Keratinocyte (primary cell): ENCODE results near the gene MIR17HG. TPM values are rescaled to one million over a fixed set of nuclear protein-coding genes. Genes with fewer than 3 reads are reported as not detected.
A peak's percentile ranks its signal among the peaks of the same experiment; 100 is the strongest.

Experiments
- DNase-seq: peaks from one replicate; pipeline ENCODE4 v3.0.0-alpha.2; 2011; ENCODE audit warnings: low read depth, missing footprints, low spot score
- FAIRE-seq: peaks from 2 replicates; lab custom pipeline; 2011; peaks lifted over from hg19 to GRCh38; lab: Jason Lieb, UNC
- H2AFZ ChIP-seq: 2 replicates; pipeline ENCODE4 v1.6.0; 2012; ENCODE audit warnings: low read length, control low read depth, inconsistent platforms; ENCODE audit not compliant: control insufficient read depth
- H3K27ac ChIP-seq: 2 replicates; pipeline ENCODE4 v1.5.1; 2011; ENCODE audit warnings: low read length; ENCODE audit not compliant: control insufficient read depth, insufficient read depth
- H3K27me3 ChIP-seq: 3 replicates; pipeline ENCODE4 v1.6.0; 2011; ENCODE audit warnings: low read length; ENCODE audit not compliant: control insufficient read depth, insufficient read depth; ENCODE audit errors: extremely low read depth
- H3K36me3 ChIP-seq, 2 experiments: 2 replicates in 1 of 2; 3 replicates in 1 of 2; pipeline ENCODE4 v1.5.1; 2011; ENCODE audit warnings: low read length in 2 of 2, mild to moderate bottlenecking in 1 of 2; ENCODE audit not compliant: control insufficient read depth in 2 of 2, insufficient read depth in 2 of 2; ENCODE audit errors: extremely low read depth in 1 of 2
- H3K4me1 ChIP-seq: 3 replicates; pipeline ENCODE4 v1.5.1; 2011; ENCODE audit warnings: low read length; ENCODE audit not compliant: control insufficient read depth, insufficient read depth; ENCODE audit errors: extremely low read depth
- H3K4me2 ChIP-seq: 3 replicates; pipeline ENCODE4 v1.6.0; 2011; ENCODE audit warnings: low read depth, low read length; ENCODE audit not compliant: control insufficient read depth, insufficient read depth; ENCODE audit errors: extremely low read depth
- H3K4me3 ChIP-seq, 3 experiments: fragments of 200-600 bp in 1 of 3; sonication (generic) in 1 of 3; 2 replicates in 2 of 3; 3 replicates in 1 of 3; pipeline ENCODE4 v1.5.1; 2011 to 2016; ENCODE audit warnings: low read length in 3 of 3, mild to moderate bottlenecking in 3 of 3, control low read depth in 2 of 3, inconsistent platforms in 1 of 3, low read depth in 1 of 3, mixed read lengths in 1 of 3, mixed run types in 1 of 3, moderate library complexity in 1 of 3; ENCODE audit not compliant: control insufficient read depth in 2 of 3, insufficient read depth in 2 of 3; ENCODE audit errors: extremely low read depth in 1 of 3
- H3K79me2 ChIP-seq: 2 replicates; pipeline ENCODE4 v1.6.0; 2012; ENCODE audit warnings: low read length; ENCODE audit not compliant: control insufficient read depth, insufficient read depth
- H3K9ac ChIP-seq: 3 replicates; pipeline ENCODE4 v1.6.0; 2011; ENCODE audit warnings: low read length; ENCODE audit not compliant: control insufficient read depth, insufficient read depth; ENCODE audit errors: extremely low read depth
- H3K9me1 ChIP-seq: 3 replicates; pipeline ENCODE4 v1.6.0; 2011; ENCODE audit warnings: low read length; ENCODE audit not compliant: control insufficient read depth, insufficient read depth; ENCODE audit errors: extremely low read depth
- H3K9me3 ChIP-seq: 2 replicates; pipeline ENCODE4 v1.5.1; 2012; ENCODE audit warnings: low read depth, low read length; ENCODE audit not compliant: control insufficient read depth
- H4K20me1 ChIP-seq: 3 replicates; pipeline ENCODE4 v1.6.0; 2011; ENCODE audit warnings: low read length; ENCODE audit not compliant: control insufficient read depth, insufficient read depth; ENCODE audit errors: extremely low read depth
- CTCF ChIP-seq, 3 experiments: IDR thresholded peaks in 1 of 3; conservative IDR thresholded peaks in 1 of 3; optimal IDR thresholded peaks in 1 of 3; 2 replicates in 2 of 3; 3 replicates in 1 of 3; pipeline versions ENCODE3 to v1.5.1; 2011; ENCODE audit warnings: low read length in 3 of 3, mild to moderate bottlenecking in 3 of 3, moderate library complexity in 2 of 3, control low read depth in 1 of 3, inconsistent platforms in 1 of 3; ENCODE audit not compliant: insufficient read depth in 2 of 3; ENCODE audit errors: extremely low read depth in 1 of 3
- EZH2 ChIP-seq: IDR thresholded peaks from one replicate; pipeline ENCODE4 v1.6.1; 2012; ENCODE audit warnings: inconsistent platforms, mild to moderate bottlenecking, low read length, moderate library complexity
- dilution Hi-C: fragments of 300-500 bp; cut with MboI; formaldehyde crosslinking; loops from one replicate; pipeline ENCODE4 v1.7.0; 2020; ENCODE audit warnings: low sequenced_read_pairs; ENCODE audit not compliant: extremely low pct_ligation_motif_present
- polyA plus RNA-seq, 5 experiments: library from polyadenylated mRNA; depleted of rRNA in 3 of 5; stranded (reverse) in 3 of 5; stranded (forward) in 1 of 5; unstranded in 1 of 5; fragments of >200 nt; gene quantifications; 1 replicate in 1 of 5; 2 replicates in 3 of 5; 3 replicates in 1 of 5; pipeline versions ENCODE4 v1.2.1 to v1.2.3, GENCODE V29; 2011 to 2012; ENCODE audit warnings: missing spikeins in 2 of 5, low read depth in 1 of 5, low replicate concordance in 1 of 5

MIR17HG gene
- polyA plus RNA-seq, 1 donor (not counting 4 experiments of a cell fraction or from before 2014, with no cell fraction given): 2.9 TPM

DNA sequence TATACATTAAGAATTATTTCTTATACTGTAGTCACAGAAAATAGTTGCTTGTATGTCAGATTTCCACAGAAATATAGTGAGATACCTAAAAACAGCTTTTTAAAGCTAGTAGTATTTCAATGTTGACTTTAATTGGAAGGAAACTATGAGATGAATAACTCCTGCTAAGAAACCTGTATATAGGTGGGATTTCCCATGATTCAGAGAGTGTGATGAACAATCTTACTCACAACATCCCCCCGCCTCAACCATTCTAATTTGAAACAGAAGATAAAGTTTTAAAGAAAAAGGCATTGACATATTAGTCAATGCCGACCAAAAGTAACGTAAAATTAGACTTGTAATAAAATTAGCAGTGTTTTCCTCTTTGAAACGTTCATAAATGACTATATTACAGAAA is 1.4 kb upstream of the MIR17HG start:
- FAIRE-seq: no peak
- Histone ChIP-seq H4K20me1 (peaks cover 7% of the 10 kb centered on the region), H3K4me1 (peaks cover 19% of the 10 kb centered on the region), H3K79me2 (peaks cover 23% of the 10 kb centered on the region), H3K9me3 (no peaks in the 10 kb centered on the region), H2AFZ (no peak overlapping the region), H3K27ac (no peak overlapping the region), H3K4me3 (no peak overlapping the region), H3K9me1 (no peaks in the 10 kb centered on the region), H3K36me3 (peaks cover 6 to 17% of the 10 kb centered on the region in 2 experiments), H3K27me3 (no peaks in the 10 kb centered on the region), H3K4me2 (no peak overlapping the region), H3K9ac (no peak overlapping the region)
- dilution Hi-C loops: no loop called here
- TF ChIP-seq CTCF (optimal IDR thresholded peaks at IDR 0.05 in 1 of 3, IDR thresholded peaks at IDR 0.05 in 1 of 3, conservative IDR thresholded peaks at IDR 0.05 in 1 of 3; ENCODE audit: extremely low read depth in 1 of 3, insufficient read depth in 2 of 3, low read length in 3 of 3): no peak
- TF ChIP-seq EZH2: no peak
- DNase-seq: no peak

DNA sequence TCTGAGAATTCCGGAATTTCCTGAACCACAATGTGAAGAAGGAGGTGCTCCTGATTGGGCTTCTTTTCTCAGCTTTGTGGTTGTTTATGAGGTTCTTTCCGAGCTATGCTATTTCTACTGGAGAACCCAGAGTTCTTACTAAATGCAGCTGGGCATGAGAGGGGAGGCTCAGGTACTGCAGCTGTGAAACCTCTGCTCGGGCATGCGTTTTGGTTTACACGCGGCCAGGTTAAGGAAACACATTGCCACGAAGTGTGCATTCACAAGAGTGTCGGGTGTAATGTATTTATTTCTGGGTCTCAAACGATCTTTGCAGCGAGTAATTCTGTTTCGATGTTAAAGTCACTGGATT is 661 bp upstream of the MIR17HG start:
- DNase-seq (no peak), FAIRE-seq (no peak)
- peak overlapping the region; percentile 58 for H2AFZ ChIP-seq
- H4K20me1 ChIP-seq: peaks cover 8% of the 10 kb centered on the region
- peak overlapping the region; percentile 99 for H3K4me2 ChIP-seq
- H3K4me3 ChIP-seq: peak overlapping the region; percentile 55 to 80 (median 71)
- peak overlapping the region; percentile 49 for H3K27ac ChIP-seq
- TF ChIP-seq EZH2 (no peak), CTCF (optimal IDR thresholded peaks at IDR 0.05 in 1 of 3, IDR thresholded peaks at IDR 0.05 in 1 of 3, conservative IDR thresholded peaks at IDR 0.05 in 1 of 3; ENCODE audit: extremely low read depth in 1 of 3, insufficient read depth in 2 of 3, low read length in 3 of 3) (no peak)
- H3K36me3 ChIP-seq: peaks cover 6 to 24% of the 10 kb centered on the region in 2 experiments
- H3K9me3 ChIP-seq: no peaks in the 10 kb centered on the region
- peaks cover 21% of the 10 kb centered on the region for H3K4me1 ChIP-seq
- no peaks in the 10 kb centered on the region for H3K27me3 ChIP-seq
- H3K79me2 ChIP-seq: peaks cover 30% of the 10 kb centered on the region
- no peaks in the 10 kb centered on the region for H3K9me1 ChIP-seq
- peak overlapping the region; percentile 90 for H3K9ac ChIP-seq
- dilution Hi-C loops: no loop called here
